Measurements from ENCODE around the gene NTNG2.

Gene NTNG2

DNA sequence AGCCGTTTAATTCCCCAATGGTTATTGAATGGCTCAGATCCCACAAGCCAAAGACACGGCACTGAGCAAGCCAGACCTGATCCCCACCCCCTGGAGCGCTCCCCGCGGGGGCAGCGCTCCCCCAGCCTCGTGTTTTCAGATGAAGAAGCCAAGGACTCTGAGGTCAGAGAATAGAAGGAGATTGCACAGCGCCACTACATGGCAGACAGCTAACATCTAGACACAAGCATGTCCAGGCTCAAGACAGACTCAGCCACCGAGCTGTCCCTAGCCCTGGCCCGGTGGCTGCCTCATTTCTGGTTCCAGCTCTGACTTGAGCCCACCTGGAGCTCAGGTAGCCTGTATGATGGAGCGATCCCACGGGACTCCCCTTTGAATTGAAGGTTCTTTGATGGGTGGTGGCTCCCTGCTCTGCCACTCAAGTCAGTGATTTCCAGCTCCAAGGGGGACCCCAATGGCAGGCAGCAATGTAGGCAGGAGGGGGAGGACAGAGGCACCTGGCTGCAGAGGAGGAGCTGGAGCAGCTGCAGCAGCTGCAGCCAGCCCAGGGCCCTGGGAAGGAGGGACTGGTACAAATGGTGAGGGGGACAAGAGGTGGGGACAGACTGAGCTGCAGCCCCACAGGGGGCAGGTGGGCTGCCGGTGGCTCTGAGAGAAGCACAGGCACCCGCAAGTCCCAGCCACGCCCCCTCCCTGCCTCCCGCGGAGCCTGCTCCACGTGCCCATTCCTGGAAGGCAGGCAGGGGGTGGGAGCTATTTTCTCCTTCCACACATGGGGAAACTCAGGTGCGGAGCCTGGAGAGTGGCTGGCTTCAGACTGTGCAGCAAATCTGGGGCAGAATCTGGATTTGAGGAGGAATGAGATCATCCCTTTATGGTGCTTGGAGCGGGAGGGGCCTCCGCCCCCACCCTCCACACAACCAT lies 40.2 kb downstream of the NTNG2 start:
- DNase-seq (ENCODE audit: low spot score): no peak

GRCh38 chr9:132204883-132205282 lies 43.0 kb downstream of the NTNG2 start:
- no peak for DNase-seq (ENCODE audit: low spot score)

DNA sequence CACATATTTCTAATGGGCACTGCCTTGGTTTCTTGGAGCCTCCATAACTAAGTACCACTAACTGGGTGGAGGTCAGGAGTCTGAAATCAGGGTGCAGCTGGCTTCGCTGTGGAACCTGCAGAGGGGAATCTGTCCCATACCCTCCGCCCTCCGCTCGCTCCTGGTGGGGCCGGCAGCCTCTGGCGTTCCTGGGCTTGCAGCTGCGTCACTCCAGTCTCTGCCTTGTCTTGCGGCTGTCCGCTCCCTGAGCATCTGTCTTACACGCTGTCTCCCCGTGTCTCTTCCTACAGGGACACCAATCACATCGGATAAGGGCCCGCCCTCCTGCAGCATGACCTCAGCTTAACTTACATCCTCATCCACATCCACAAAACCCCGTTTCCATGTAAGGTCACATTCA lies 45.4 kb downstream of the NTNG2 start:
- no peak for DNase-seq (ENCODE audit: low spot score)

- no peak for DNase-seq (ENCODE audit: low spot score)
Measured at GRCh38 chr9:132207839-132208615, 46.2 kb downstream of the NTNG2 start.

GRCh38 chr9:132209228-132209627 lies 47.4 kb downstream of the NTNG2 start:
- DNase-seq (ENCODE audit: low spot score): no peak

GRCh38 chr9:132210472-132211145 lies 48.8 kb downstream of the NTNG2 start:
- no peak for DNase-seq (ENCODE audit: low spot score)

- no peak for DNase-seq (ENCODE audit: low spot score)
Measured at GRCh38 chr9:132211570-132211969, 49.7 kb downstream of the NTNG2 start.

GRCh38 chr9:132214027-132214622 lies 52.3 kb downstream of the NTNG2 start:
- peak; percentile 47 for DNase-seq (ENCODE audit: low spot score)

DNA sequence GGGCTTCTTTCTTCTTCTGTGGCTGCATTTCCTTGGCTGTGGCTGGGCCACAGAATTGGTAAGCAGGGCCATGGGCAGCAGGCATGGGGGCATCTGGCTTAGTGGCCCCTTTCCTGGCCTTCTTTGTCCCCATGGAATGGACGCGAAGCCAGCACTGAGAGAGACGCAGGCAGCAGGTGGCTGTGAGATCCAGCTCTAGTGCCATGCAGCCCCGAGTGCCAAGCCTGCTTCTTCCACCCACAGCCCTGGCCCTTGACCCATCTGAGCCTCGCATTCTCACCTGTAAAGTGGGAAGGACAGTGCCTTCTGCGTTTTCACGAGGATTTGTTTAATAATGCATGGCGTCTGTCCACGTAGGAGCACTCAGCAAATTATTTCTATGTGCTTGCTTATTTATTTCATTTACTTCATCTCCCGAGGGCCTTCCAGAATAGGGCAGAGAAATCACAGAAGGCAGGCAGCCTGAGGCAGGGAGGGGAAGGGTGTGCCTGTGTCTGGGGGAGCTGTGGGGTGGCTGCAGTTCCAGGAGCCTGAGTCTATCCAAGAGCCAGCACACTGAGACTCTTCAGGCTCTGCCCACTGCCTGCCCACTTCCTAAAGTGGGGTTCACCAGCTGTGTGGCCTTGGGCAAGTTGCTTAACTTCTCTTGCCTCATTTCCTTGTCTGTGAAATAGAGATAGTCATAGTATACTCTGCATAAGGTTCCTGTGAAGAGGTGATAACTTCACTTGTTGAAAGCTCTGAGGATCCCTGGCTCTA lies 55.2 kb downstream of the NTNG2 start:
- no peak for DNase-seq (ENCODE audit: low spot score)

DNA sequence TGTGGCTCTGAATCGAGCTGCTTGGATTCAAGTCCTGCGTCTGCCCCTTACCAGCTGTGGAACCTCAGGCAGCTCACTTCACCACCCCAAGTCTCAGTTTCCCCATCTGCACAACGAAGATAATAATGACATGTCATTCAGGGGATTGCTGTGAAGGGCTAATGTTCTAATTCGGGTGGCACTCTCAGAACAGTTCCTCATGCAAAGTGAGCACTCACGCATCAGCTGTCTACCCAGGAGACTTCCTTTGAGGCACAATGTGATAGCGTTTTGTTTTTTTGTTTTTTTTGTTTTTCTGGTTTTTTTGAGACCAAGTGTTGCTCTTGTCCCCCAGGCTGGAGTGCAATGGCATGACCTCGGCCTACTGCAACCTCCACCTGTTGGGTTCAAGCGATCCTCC lies 56.4 kb downstream of the NTNG2 start:
- no peak for DNase-seq (ENCODE audit: low spot score)

DNA sequence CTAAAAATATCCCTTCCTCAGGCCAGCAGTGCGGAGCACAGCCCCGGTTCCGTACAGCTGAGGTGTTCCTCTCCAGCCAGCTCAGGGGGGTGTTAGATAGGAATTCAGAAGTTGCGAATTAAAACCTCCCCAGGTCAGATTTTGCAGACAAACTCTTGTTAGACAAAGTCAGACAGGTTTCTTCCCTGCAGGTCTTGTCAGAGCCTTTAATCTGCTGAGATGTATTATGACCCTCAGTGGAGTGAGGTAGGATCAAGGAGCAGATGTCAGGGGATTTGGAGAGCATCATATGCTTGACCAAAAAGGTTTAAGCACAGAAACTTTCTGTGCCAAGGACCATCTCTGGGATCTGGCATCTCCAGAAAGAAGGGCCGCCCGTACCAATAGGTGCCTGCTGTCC lies 60.1 kb downstream of the NTNG2 start:
- DNase-seq (ENCODE audit: low spot score): no peak

GRCh38 chr9:132224645-132225044 lies 62.8 kb downstream of the NTNG2 start:
- DNase-seq (ENCODE audit: low spot score): no peak

DNA sequence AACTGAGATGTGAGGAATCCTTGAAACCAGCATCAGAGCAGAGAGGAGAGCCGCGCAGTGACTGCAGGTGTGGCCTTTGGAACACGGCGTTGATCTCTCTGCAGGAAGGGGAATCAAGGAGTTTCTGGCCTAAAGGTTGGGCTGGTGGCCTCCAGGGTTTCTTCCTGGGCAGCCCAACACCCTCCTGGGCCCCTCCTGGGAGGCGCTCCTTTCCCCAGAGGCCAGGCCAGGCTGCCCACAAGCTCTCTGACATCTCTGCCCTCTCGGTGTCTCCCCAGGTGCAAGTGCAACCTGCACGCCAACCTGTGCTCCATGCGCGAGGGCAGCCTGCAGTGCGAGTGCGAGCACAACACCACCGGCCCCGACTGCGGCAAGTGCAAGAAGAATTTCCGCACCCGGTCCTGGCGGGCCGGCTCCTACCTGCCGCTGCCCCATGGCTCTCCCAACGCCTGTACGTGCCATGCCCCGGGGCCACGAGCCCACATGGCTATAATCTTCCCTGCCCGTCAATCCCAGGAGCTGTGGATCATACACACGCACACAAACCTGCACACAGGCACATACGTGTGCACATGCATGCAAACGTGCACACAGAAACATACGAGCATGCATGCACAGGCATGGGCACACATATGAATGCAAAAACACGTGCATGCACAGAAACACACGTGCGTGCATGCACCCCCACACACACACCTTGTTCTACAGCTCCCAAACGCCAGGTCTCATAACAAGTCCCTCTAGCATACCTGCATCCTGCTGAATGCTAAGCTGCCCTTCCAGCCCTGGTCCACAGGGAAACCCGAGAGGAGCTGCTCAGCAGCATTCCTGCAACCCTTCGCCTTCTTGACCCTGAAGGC lies 64.9 kb downstream of the NTNG2 start:
- no peak for DNase-seq (ENCODE audit: low spot score)

DNA sequence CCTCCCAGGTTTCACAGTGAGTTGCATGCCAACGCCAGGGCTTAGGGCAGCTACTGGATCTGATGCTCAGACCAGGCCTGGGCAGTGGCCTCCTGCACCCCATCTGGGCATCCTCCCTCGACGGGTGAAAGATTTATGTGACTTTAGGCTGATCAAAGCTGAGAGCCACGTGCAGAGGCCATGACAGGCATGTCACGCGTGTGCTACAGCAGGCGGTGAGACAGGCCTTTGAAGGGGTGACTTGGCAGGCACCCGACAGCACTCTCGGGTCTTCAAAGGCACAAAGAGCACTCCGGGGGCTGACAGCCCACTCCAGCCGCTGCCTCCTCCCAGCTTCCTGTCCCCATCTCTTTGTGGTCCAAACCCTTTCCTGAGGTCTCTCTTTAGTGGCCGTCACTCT lies 66.2 kb downstream of the NTNG2 start:
- no peak for DNase-seq (ENCODE audit: low spot score)

- DNase-seq (ENCODE audit: low spot score): no peak
Measured at GRCh38 chr9:132230605-132231004, 68.7 kb downstream of the NTNG2 start.

- DNase-seq (ENCODE audit: low spot score): peak; percentile 78
Measured at GRCh38 chr9:132231019-132231701, 69.3 kb downstream of the NTNG2 start.

DNA sequence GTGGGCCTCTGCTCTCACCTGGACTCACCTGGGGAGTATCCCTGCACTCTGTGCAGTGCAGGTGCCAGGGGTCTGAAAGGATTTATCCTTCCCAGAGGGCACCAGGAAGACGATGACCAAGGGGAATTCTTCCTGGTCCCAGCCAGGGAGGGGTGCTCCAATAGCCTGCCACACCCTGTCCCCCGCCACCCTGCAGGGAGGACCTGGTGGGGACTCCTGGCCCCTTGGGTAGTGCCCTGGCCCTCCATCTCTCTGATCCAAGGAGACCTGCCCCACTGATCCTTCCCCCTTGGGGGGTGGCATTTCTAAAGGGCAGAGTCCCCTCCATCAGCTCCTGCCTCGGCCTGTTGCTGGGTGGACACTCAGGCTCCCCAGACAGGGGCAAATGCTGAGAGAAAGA lies 70.7 kb downstream of the NTNG2 start:
- DNase-seq (ENCODE audit: low spot score): no peak

DNA sequence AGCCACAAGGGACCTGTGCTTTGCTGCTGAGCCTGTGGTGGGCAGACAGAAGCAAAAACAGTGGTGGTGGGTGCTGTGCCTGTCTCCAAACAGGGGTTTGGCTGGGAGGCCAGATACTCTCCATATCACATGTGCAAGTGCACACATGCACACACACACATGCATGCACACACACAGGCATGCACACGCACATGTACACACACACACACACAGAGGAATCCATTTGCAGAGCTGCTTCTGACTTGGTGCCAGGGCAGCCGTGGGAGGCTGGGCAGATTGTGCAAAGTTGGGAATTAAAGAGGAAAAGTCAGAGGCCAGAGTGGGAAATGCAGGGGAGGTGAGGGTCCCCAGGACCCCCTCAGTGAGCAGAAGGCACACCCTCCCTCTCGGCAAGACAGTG lies 71.3 kb downstream of the NTNG2 start:
- no peak for DNase-seq (ENCODE audit: low spot score)

DNA sequence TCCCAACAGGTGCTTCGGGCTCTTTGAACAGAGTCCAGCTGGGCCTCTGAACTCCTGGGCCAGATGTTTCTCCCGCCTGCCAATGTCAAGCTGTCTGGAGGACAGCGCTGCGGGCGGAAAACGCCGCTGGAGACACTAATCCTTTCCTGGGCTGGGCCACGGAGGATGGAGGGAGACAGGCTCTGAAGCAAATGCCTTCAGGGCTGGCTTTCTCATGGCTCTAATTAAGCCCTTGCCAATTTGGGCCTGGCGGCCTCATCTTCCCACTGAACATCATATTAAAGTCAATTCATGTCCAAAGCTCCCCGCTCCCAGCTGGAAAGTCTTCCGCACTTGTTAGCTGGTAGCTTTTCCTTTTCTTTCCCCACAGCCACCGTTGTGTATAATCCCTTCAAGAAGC lies 72.7 kb downstream of the NTNG2 start:
- DNase-seq (ENCODE audit: low spot score): no peak

DNA sequence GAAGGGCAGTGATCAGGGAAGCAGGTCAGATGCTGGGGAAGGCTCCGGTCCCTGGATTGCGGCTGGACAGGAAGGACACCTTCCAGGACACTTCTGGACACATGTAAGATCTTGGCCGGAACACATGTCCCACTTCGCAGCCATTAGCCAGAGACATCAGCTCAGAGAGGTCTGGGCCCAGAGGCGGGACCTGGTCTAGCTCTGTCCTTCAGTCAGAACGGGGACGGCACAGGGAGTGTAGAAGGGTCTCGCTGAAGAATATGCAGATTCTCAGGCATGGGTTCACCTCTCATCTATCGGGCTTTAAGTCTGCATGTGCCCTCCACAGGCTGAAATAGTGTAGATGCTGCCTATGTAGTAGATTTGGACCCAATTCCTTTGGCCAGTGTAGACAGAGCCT lies 73.3 kb downstream of the NTNG2 start:
- DNase-seq (ENCODE audit: low spot score): no peak
